Motor neuron (in vitro differentiated cells): ENCODE results near the gene CCDC12. TPM values are rescaled to one million over a fixed set of nuclear protein-coding genes. Genes with fewer than 3 reads are reported as not detected.

Experiments
- ATAC-seq, 8 experiments: fragments of 200-7000 bp; cut with Tn5 transposase; replicated peaks in 6 of 8; 2 replicates each; pipeline ENCODE4 v1.8.0; 2021; ENCODE audit warnings: mild to moderate bottlenecking in 8 of 8, moderate library complexity in 8 of 8
- H3K27ac ChIP-seq, 2 donors: fragments of 250-450 bp; sonication (Bioruptor Pico); 2 replicates each; pipeline ENCODE4 v1.9.0; 2021; ENCODE audit warnings: antibody characterized with exemption in 2 of 2, mild to moderate bottlenecking in 2 of 2, moderate library complexity in 1 of 2
- H3K4me1 ChIP-seq, 2 donors: fragments of 250-450 bp; sonication (Bioruptor Pico); replicated peaks in 1 of 2; 2 replicates each; pipeline ENCODE4 v1.6.1; 2021; ENCODE audit warnings: antibody characterized with exemption in 2 of 2, mild to moderate bottlenecking in 2 of 2, moderate library complexity in 1 of 2
- H3K4me3 ChIP-seq, 5 donors: fragments of 250-450 bp; sonication (Bioruptor Pico); 2 replicates each; pipeline ENCODE4 v1.9.0; 2021; ENCODE audit warnings: antibody characterized with exemption in 5 of 5, mild to moderate bottlenecking in 5 of 5, moderate library complexity in 4 of 5
- WGBS, 10 experiments: fragments of 450-650 bp; shearing (Covaris generic); methylation state at CpG; one replicate each; pipeline ENCODE4 v1.0.0; 2022; 5-methylcytosine and 5-hydroxymethylcytosine counted together
- in situ Hi-C, 9 experiments: fragments of 400-800 bp; cut with MboI; loops; one replicate each; pipeline ENCODE4 v1.15.0; 2021; ENCODE audit warnings: low sequenced_read_pairs in 9 of 9, low pct_unique_long_range_greater_than_20kb in 2 of 9; ENCODE audit not compliant: unreplicated experiment in 9 of 9
- total RNA-seq, 8 experiments: library from RNA; unstranded; fragments of 300-600 nt; gene quantifications; 2 replicates each; pipeline versions ENCODE4 v1.2.3 to v1.2.4, GENCODE V29; 2022

The CCDC12 gene
- total RNA-seq, 8 experiments from 2014 or later: 47.1 to 65.4 (median 53.0) TPM

DNA sequence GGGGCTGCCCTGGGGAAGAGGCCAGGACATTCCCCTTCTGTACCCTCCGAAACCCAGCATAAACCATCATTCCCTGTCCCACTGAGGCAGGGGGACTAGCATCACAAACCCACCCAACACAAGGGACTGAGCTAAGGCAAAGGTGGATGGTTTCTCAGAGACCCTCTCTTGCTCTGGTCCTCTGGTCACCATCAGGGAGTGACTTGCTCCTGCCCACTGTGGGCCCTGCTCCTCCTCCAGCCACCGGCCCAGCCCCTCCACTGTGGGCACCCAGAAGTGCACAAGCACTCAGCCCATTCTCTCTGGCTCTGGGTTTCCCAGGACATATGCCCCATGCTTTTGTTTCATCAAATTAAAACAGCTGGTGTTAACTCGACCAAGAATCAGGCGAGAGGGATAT lies 54.1 kb downstream of the CCDC12 start:
- no peak overlapping the region for H3K27ac ChIP-seq
- 70 to 100% (median 86%) methylated on average over 1 to 2 of the region's 4 CpGs; no CpG with 5 or more reads in 6 of the 10 experiments for WGBS, 10 experiments
- H3K4me1 ChIP-seq: no peaks in the 10 kb centered on the region
- no peak overlapping the region for H3K4me3 ChIP-seq
- in situ Hi-C loops: loop anchor here in 2 of 9 experiments (25.0 kb wide), 2 partner anchors 210 to 435 kb away; partner anchors contain the start of genes PRSS50 (in 2 of the 2), TMIE (in 2 of the 2) and RTP3 (in 1 of the 2)
- no peak for ATAC-seq

DNA sequence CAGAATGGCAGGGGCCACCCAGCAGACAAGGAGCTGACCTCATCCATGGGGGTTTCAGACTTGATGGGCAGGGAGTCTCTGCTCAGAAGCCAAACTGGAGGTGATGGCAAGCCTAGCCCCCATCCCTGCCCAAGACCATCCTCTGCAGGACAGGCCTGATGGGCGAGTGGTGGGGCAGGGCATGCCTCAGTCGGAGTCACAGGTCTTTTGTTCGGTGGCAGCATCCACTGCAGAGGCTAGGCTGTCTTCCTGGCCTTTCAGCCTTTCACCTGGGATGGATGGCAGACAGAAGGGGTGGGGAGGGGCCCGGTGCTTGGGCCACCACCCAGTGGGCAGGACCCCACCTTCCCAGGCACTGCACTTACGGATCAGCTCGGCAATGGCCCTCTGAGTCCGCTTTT lies 54.7 kb downstream of the CCDC12 start:
- no peak for ATAC-seq
- in situ Hi-C loops: loop anchor here in 2 of 9 experiments (25.0 kb wide), 2 partner anchors 210 to 435 kb away; partner anchors contain the start of genes PRSS50 (in 2 of the 2), TMIE (in 2 of the 2) and RTP3 (in 1 of the 2)
- 94 to 100% methylated on average over 3 of the region's 7 CpGs; no CpG with 5 or more reads in 8 of the 10 experiments for WGBS, 10 experiments
- H3K4me1 ChIP-seq: no peaks in the 10 kb centered on the region
- H3K27ac ChIP-seq: no peak overlapping the region
- H3K4me3 ChIP-seq: no peak overlapping the region

DNA sequence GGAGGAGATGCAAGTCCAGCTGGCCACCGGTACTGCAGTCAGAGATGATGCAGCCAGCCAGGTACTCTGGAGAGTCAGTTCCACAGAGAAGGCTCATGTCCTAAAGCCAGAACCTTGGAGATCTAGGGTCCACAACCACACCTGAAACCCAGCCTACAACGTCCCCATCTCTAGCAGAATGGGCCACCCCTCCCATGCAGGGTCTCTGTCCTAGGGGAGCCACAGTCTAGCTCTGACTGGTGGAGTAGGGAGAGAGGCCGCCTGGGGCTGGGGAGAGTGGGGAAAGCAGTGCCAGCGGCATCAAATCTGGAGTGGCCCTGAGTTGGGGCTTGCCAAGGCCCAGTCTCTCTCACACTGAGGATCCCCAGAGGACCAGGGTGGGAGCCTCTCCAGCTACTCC lies 55.5 kb downstream of the CCDC12 start:
- in situ Hi-C loops: loop anchor here in 2 of 9 experiments (25.0 kb wide), 2 partner anchors 209 to 434 kb away; partner anchors contain the start of genes PRSS50 (in 2 of the 2), TMIE (in 2 of the 2) and RTP3 (in 1 of the 2)
- WGBS, 10 experiments: 100% methylated on average over 1 to 2 of the region's 4 CpGs; no CpG with 5 or more reads in 7 of the 10 experiments
- no peak for ATAC-seq
- no peaks in the 10 kb centered on the region for H3K4me1 ChIP-seq
- no peak overlapping the region for H3K4me3 ChIP-seq
- H3K27ac ChIP-seq: no peak overlapping the region

DNA sequence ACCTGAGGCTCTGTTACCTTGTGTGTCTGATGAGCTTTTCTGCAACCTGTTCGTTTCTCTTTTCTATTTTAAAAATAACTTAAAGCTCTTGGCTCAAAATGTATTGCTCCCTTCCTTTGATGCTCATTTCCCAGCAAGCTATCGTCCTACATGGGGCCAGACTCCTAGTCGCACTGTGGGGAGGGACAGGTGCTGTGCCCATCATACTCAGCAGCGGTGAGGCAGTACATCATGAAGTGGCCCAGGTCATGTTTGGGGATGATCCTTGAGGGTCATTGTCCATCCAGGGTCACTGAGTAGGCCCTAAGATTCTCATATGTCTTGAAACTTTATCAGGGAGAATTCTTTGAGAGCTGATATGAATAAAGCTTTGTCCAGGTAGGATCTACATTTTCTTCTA lies 57.9 kb downstream of the CCDC12 start:
- ATAC-seq: no peak
- H3K4me3 ChIP-seq: no peak overlapping the region
- WGBS, 10 experiments: 80 to 100% (median 100%) methylated on average over 1 to 4 of the region's 4 CpGs; no CpG with 5 or more reads in 1 of the 10 experiments
- no peak overlapping the region for H3K27ac ChIP-seq
- in situ Hi-C loops: loop anchor here in 2 of 9 experiments (25.0 kb wide), 2 partner anchors 206 to 431 kb away; partner anchors contain the start of genes PRSS50 (in 2 of the 2), TMIE (in 2 of the 2) and RTP3 (in 1 of the 2)
- H3K4me1 ChIP-seq: no peaks in the 10 kb centered on the region

DNA sequence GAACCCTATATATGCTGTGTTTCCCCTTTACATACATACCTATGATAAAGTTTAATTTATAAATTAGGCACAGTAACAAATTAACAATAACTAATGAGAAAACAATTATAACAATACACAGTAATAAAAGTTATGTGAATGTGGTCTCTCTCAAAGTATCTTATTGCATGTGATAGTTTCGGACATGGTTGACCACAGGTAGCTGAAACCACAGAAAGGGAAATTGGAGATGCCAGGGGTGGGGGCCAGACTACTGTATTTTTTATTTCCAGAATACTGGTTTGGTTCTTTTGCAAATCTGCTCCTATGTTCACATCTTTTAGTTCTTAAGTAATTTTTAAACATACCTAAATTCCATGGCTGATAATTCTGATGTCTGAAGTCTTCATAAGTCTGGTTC lies 58.3 kb downstream of the CCDC12 start:
- no peak for ATAC-seq
- Histone ChIP-seq H3K4me3 (no peak overlapping the region), H3K27ac (no peak overlapping the region), H3K4me1 (no peaks in the 10 kb centered on the region)
- WGBS, 10 experiments: 100% methylated on average over 1 of the region's 1 CpG; no CpG with 5 or more reads in 5 of the 10 experiments
- in situ Hi-C loops: loop anchor here in 2 of 9 experiments (25.0 kb wide), 2 partner anchors 206 to 431 kb away; partner anchors contain the start of genes PRSS50 (in 2 of the 2), TMIE (in 2 of the 2) and RTP3 (in 1 of the 2)

DNA sequence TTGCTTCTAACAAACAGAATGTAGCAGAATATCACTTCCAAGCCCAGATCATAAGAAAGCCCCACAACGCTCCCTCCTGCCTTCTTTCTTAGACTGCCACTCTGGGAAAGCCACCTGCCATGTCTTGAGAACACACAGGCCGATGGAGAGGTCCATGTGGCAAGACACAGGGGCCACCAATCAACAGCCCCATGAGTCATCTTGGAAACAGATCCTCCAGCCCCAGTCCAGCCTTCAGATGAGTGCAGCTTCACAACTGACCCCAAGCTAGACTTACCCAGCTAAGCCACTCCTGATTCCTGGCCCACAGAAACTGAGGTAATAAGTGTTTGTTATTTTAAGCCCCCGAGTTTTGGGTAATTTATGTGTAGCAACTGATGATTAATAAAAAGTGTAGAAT lies 59.3 kb downstream of the CCDC12 start:
- no peak overlapping the region for H3K4me3 ChIP-seq
- in situ Hi-C loops: loop anchor here in 2 of 9 experiments (25.0 kb wide), 2 partner anchors 205 to 430 kb away; partner anchors contain the start of genes PRSS50 (in 2 of the 2), TMIE (in 2 of the 2) and RTP3 (in 1 of the 2)
- WGBS, 10 experiments: 42 to 100% (median 92%) methylated on average over 1 to 3 of the region's 3 CpGs; no CpG with 5 or more reads in 1 of the 10 experiments
- H3K4me1 ChIP-seq: no peaks in the 10 kb centered on the region
- H3K27ac ChIP-seq: no peak overlapping the region
- no peak for ATAC-seq

DNA sequence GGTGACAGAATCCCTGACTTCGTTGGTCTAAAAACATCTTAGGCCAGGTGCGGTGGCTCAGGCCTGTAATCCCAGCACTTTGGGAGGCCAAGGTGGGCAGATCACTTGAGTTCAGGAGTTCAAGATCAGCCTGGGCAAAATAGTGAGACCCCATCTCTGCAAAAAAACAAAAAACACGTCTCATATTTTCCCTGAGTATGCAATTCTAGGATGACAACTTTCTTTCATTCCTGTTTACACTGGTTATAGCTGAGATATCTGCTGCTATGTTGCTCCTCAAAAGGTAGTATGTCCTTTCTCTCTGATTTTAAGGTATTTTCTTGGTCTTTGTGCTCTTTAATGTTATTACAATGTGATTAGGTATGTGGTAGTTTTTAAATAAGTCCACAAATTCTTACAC lies 59.7 kb downstream of the CCDC12 start:
- in situ Hi-C loops: loop anchor here in 2 of 9 experiments (25.0 kb wide), 2 partner anchors 204 to 429 kb away; partner anchors contain the start of genes PRSS50 (in 2 of the 2), TMIE (in 2 of the 2) and RTP3 (in 1 of the 2)
- H3K4me1 ChIP-seq: no peaks in the 10 kb centered on the region
- H3K4me3 ChIP-seq: no peak overlapping the region
- H3K27ac ChIP-seq: no peak overlapping the region
- 0 to 100% (median 96%) methylated on average over 1 to 3 of the region's 3 CpGs; no CpG with 5 or more reads in 5 of the 10 experiments for WGBS, 10 experiments
- no peak for ATAC-seq

DNA sequence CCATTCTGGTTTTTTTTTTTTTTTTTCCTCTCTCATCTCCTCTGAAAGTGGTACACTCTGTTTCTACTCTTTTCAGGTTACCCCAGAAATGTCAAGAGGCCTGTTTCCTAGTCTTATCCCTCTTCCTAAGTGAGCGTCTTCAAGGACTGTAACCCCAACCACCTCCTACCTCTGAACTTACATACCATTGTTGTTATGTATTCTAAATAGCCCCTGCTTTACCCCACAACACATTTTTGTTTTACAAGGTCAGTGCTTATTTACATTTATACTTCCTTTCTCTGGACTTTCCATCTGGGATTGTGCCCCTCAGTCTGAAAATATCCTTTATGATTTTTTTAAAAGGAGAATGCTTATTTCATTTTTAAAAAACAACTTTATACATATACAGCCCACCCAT lies 60.3 kb downstream of the CCDC12 start:
- Histone ChIP-seq H3K4me1 (no peaks in the 10 kb centered on the region), H3K4me3 (no peak overlapping the region), H3K27ac (no peak overlapping the region)
- in situ Hi-C loops: loop anchor here in 2 of 9 experiments (25.0 kb wide), 2 partner anchors 204 to 429 kb away; partner anchors contain the start of genes PRSS50 (in 2 of the 2), TMIE (in 2 of the 2) and RTP3 (in 1 of the 2)
- peak in 1 of 8 experiments; percentile 17 for ATAC-seq
- WGBS, 10 experiments: 17 to 100% (median 80%) methylated on average over 1 of the region's 1 CpG

DNA sequence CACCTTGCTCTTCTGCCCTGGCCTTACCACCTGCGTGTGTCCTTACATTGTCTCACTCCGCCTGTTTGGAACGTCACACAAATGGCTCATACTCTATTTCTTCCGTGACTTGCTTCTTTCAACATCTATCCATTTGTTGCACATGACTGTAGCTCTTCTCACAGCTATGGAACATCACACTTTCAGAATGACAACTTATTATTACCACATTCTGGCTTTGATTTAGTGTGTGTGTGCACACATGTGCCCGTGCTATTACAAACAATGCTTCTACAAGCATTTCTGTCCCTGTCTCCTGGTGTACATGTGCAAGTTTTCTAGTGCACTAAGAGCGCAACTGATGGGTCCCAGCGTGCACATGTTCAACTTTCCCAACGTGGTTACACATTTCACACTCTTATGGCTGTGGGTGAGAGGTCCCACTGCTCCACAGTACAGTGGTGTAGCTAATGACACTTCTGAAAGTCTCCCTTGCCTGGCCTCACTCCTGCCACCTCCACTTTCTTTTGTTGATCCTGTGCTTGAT lies 61.2 kb downstream of the CCDC12 start:
- no peak for ATAC-seq
- Histone ChIP-seq H3K27ac (no peak overlapping the region), H3K4me1 (no peaks in the 10 kb centered on the region), H3K4me3 (no peak overlapping the region)
- 20 to 100% (median 92%) methylated on average over 1 to 7 of the region's 8 CpGs for WGBS, 10 experiments
- in situ Hi-C loops: loop anchor here in 2 of 9 experiments (25.0 kb wide), 2 partner anchors 203 to 428 kb away; partner anchors contain the start of genes PRSS50 (in 2 of the 2), TMIE (in 2 of the 2) and RTP3 (in 1 of the 2)

DNA sequence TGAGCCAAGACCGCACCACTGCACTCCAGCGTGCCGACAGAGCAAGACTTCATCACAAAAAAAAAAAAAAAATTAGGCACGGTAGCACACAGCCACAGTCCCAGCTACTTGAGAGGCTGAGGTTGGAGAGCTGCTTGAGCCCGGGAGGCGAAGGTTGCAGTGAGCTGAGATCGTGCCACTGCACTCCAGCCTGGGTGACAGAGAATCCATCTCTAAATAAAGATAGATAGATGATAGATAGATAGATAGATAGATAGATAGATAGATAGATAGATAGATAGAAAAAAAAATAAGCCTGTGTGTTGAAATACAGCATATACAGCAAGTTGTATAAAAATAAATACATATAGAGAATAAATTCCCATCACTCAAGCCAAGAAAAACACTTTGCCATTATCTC lies 61.7 kb downstream of the CCDC12 start:
- 73 to 100% (median 88%) methylated on average over 1 to 7 of the region's 7 CpGs; no CpG with 5 or more reads in 2 of the 10 experiments for WGBS, 10 experiments
- Histone ChIP-seq H3K4me1 (no peaks in the 10 kb centered on the region), H3K27ac (no peak overlapping the region), H3K4me3 (no peak overlapping the region)
- ATAC-seq: no peak
- in situ Hi-C loops: loop anchor here in 2 of 9 experiments (25.0 kb wide), 2 partner anchors 203 to 428 kb away; partner anchors contain the start of genes PRSS50 (in 2 of the 2), TMIE (in 2 of the 2) and RTP3 (in 1 of the 2)

DNA sequence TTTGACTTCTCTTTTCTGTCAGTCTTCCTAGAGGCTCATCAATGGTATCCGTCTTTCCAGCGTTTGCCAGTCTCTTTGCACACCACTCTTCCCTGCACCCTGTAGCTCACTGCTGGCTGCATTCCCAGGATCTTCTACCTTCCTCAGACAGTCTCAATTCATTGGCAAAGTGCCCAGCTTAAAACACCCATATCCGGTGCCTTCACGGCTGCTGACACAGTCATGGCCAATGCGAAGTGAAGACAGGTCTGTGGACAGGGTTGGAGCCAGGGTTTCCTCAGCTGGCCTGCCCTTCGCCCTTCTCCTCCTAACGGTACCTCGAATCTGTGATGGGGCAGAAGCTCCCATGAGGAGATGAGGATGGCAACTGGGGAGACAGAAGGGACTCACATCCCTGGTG lies 62.9 kb downstream of the CCDC12 start:
- 42 to 100% (median 87%) methylated on average over 2 to 6 of the region's 8 CpGs; no CpG with 5 or more reads in 1 of the 10 experiments for WGBS, 10 experiments
- peak in 2 of 8 experiments; percentile 17 to 20 for ATAC-seq
- Histone ChIP-seq H3K27ac (no peak overlapping the region), H3K4me1 (peaks cover 0 to 2% of the 10 kb centered on the region in 2 donors), H3K4me3 (no peak overlapping the region)
- in situ Hi-C loops: loop anchor here in 2 of 9 experiments (25.0 kb wide), 2 partner anchors 201 to 426 kb away; partner anchors contain the start of genes PRSS50 (in 2 of the 2), TMIE (in 2 of the 2) and RTP3 (in 1 of the 2)

DNA sequence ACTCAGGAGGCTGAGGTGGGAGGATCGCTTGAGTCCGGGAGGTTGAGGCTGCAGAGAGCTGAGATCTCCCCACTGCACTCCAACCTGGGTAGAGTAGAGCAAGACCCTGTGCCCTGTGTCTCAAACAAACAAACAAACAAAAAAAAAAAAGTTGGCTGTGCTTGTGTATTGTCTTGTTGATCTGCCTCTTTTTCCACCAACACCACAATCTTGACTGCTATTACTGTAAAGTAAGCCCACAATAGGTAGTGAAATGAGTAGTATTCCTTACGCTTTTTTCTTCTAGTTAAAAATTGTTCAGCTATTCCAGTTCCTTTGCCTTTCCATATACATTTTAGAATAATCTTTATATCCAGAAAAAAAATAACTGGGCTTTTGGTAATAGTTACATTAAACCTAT lies 63.6 kb downstream of the CCDC12 start:
- no peak for ATAC-seq
- Histone ChIP-seq H3K4me1 (peaks cover 0 to 2% of the 10 kb centered on the region in 2 donors), H3K27ac (no peak overlapping the region), H3K4me3 (no peak overlapping the region)
- in situ Hi-C loops: loop anchor here in 2 of 9 experiments (25.0 kb wide), 2 partner anchors 201 to 426 kb away; partner anchors contain the start of genes PRSS50 (in 2 of the 2), TMIE (in 2 of the 2) and RTP3 (in 1 of the 2)
- 84 to 100% (median 100%) methylated on average over 1 to 3 of the region's 3 CpGs for WGBS, 10 experiments
